ENCODE data around the gene CFHR2. TPM values are rescaled to one million over a fixed set of nuclear protein-coding genes. Genes with fewer than 3 reads are reported as not detected.
"Not testable (repeated sequence)": the region's sequence is repeated elsewhere in the genome, so short reads cannot be mapped to it uniquely, and the experiment has no call there.

The CFHR2 gene
- total RNA-seq: not detected in 2 replicates

DNA sequence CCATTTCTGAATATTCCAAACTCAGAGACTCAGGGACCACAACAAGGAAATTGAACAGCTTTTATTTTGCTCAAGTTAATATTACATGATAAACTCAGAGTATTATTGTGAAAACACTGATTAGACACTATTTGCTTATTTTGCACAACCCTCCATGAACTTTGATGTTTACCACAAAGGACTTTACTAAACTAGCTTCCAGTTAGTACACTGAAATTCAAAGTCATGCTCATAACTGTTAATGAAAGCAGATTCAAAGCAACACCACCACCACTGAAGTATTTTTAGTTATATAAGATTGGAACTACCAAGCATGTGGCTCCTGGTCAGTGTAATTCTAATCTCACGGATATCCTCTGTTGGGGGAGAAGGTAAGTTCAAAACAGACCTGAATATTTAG is at the start of gene CFHR2:
Gene CFHR2, plus strand, starts transcription at position 171 of the 400 bp plus-strand sequence. Its CDS starts 143 bp downstream, at position 314.
- not testable (repeated sequence) for H3K4me3 ChIP-seq (ENCODE audit: low read depth, low read length); DNase-seq (ENCODE audit: low read depth)

DNA sequence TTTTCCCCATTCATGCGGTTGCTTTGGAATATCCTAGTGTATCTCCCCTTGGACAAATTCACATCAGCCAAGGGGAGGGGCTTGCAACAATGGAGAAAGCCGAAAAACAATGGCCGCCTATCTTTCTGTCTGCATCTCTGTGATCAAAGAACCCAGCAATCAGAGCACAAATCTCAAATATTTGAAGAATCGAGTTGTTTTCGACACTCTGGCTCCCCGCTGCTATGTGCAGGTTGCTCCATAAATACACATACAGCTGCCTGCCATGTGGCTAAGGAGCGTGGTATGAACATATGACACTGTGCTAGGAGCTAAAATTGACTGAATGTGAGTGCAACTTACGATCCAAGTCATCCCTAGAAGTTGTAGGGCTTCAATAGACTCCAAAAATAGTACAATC is 47.2 kb upstream of the CFHR2 start:
- no peak for DNase-seq (ENCODE audit: low read depth)

DNA sequence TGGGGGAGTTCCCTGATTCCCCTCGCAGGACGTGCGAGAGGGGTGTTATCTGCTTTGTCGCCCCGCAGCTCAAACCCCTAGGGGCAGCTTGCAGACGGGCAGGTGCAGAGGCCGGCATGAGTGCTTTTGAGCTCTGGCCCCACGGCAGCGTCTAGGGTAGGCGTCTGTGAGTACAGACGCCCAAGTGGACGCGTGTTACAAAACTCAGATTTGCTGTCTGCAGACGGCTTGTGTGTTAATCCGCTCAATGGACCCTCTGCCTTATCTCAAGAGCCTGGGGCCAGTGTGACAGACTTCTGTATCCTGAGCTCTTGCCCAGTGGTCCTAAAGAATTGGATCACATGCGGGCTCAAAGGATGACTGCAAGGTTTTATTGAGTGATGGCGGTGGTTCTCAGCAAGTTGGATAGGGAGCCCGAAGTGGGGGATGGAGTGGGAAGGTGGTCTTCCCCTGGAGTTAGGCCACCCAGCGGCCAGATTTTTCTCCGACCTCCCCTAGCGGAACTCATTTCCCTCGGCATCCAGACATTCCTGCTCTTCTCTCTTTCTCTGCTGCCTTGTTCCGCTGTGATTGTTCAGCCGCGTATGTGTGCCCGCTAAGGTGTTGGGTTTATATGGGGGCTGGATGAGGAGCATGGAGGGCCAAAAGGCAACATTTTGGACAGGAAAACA is 46.2 kb upstream of the CFHR2 start:
- DNase-seq (ENCODE audit: low read depth): no peak
- no peak overlapping the region for H3K4me3 ChIP-seq (ENCODE audit: low read depth, low read length)
- TF ChIP-seq, protein P1, sequence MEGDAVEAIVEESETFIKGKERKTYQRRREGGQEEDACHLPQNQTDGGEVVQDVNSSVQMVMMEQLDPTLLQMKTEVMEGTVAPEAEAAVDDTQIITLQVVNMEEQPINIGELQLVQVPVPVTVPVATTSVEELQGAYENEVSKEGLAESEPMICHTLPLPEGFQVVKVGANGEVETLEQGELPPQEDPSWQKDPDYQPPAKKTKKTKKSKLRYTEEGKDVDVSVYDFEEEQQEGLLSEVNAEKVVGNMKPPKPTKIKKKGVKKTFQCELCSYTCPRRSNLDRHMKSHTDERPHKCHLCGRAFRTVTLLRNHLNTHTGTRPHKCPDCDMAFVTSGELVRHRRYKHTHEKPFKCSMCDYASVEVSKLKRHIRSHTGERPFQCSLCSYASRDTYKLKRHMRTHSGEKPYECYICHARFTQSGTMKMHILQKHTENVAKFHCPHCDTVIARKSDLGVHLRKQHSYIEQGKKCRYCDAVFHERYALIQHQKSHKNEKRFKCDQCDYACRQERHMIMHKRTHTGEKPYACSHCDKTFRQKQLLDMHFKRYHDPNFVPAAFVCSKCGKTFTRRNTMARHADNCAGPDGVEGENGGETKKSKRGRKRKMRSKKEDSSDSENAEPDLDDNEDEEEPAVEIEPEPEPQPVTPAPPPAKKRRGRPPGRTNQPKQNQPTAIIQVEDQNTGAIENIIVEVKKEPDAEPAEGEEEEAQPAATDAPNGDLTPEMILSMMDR (IDR thresholded peaks at IDR 0.05; ENCODE audit: insufficient read depth, low read depth, low read length): no peak

More for the DNA sequence above, 47.2 kb upstream of the CFHR2 start:
- TF ChIP-seq, protein P1 (IDR thresholded peaks at IDR 0.05; ENCODE audit: insufficient read depth, low read depth, low read length): no peak
- no peak overlapping the region for H3K4me3 ChIP-seq (ENCODE audit: low read depth, low read length)

DNA sequence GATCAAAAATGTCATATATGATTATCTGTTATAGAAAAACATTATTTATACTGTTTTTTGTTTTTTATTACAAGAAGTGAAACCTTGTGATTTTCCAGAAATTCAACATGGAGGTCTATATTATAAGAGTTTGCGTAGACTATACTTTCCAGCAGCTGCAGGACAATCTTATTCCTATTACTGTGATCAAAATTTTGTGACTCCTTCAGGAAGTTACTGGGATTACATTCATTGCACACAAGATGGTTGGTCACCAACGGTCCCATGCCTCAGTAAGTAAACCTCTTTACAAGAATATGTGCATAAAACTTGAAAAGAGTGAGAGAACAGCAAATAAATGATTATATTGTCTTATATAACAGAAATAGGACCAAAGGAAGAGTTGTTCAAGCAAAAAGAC is 41.2 kb upstream of the CFHR2 start:
- no peak for DNase-seq (ENCODE audit: low read depth)
- TF ChIP-seq, protein P1 (IDR thresholded peaks at IDR 0.05; ENCODE audit: insufficient read depth, low read depth, low read length): no peak
- no peak overlapping the region for H3K4me3 ChIP-seq (ENCODE audit: low read depth, low read length)

DNA sequence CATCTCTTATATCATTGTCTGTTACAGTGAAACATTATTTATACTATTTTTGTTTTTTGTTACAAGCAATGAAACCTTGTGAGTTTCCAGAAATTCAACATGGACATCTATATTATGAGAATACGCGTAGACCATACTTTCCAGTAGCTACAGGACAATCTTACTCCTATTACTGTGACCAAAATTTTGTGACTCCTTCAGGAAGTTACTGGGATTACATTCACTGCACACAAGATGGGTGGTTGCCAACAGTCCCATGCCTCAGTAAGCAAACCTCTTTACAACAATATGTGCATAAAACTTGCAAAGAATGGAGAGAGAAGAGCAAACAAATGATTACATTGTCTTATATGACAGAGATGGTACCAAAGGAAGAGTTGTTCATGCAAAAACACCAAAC is 33.3 kb upstream of the CFHR2 start:
- TF ChIP-seq, protein P1 (IDR thresholded peaks at IDR 0.05; ENCODE audit: insufficient read depth, low read depth, low read length): no peak
- no peak overlapping the region for H3K4me3 ChIP-seq (ENCODE audit: low read depth, low read length)
- DNase-seq (ENCODE audit: low read depth): no peak

DNA sequence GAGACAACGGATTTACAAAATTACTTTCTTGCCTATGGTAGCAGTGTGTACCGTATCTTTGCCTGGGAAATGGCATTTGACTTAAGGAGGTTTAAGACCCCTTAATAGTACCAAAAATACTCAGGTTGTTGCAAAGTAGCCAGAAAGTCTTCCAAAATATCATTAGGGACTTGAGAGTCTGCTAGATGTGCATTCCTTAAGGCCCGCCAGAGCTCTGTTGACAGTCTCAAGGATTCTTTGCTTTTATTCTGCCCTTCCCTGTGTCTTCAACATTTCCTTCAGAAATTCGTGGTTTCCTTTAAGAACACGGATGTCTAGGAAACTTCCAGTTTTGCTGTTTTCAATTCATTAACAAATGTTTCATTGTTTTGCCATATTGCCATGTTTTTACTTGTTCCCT is 31.3 kb upstream of the CFHR2 start:
- not testable (repeated sequence) for H3K4me3 ChIP-seq (ENCODE audit: low read depth, low read length); DNase-seq (ENCODE audit: low read depth)

DNA sequence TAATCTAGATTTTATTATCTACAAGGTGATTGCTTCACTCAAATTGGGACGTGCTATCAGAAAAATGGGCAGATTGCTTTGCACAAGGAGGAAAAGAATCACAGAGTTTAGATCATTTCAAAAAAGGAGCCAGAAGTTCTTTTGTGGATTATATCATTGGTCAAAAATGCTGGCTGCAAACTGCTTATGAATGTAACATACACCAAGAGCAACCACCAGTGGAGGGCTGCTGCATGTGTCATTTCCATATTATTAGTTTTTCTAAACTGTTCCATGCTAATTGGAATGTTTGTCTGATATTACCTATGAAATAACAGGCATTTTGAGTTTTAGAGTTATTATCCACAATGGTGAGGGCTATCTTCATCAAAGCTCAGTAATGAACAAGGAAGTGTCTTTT is 16.7 kb upstream of the CFHR2 start:
- not testable (repeated sequence) for DNase-seq (ENCODE audit: low read depth); H3K4me3 ChIP-seq (ENCODE audit: low read depth, low read length)

DNA sequence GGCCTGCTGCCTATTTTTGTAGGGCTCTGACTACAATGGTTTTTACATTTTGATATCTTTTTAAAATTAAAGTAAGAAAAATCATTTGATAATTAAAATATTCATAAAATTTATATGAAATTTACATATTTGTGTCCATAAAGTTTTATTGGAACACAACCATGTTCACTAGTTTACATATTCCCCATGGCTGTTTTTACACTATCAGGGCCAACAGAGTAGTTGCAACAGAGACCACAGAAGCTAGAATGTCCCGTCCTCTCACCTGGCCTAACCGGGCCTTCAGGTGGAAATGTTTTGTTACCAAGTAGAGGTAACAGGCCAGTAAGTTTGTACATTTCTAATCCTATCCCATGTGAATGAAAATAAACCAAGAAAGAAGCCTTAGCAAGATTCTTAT is 10.7 kb upstream of the CFHR2 start:
- H3K4me3 ChIP-seq (ENCODE audit: low read depth, low read length); DNase-seq (ENCODE audit: low read depth): not testable (repeated sequence)

DNA sequence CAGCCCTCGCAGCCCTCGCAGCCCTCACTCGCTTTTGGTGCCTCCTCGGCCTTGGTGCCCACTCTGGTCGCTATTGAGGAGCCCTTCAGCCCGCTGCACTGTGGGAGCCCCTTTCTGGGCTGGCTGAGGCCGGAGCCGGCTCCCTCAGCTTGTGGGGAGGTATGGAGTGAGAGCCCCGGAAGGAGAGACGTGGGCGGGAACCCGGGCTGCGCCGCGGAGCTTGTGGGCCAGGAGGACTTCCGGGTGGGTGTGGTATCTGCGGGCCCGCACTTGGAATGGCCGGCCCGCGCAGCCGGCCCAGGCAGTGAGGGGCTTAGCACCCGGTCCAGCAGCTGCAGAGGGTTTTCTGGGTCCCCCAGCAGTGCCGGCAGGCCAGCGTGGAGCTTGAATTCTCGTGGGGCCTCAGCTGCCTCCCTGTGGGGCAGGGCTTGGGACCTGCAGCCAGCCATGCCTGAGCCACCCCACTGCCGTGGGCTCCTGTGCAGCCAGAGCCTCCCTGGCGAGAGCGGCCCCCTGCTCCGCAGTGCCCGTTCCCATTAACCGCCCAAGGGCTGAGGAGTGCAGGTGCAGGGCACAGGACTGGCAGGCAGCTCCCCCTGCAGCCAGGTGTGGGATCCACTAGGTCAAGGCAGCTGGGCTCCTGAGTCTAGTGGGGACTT is 9.9 kb upstream of the CFHR2 start:
- no peak overlapping the region for H3K4me3 ChIP-seq (ENCODE audit: low read depth, low read length)
- DNase-seq (ENCODE audit: low read depth): no peak
- TF ChIP-seq, protein P1 (IDR thresholded peaks at IDR 0.05; ENCODE audit: insufficient read depth, low read depth, low read length): no peak

DNA sequence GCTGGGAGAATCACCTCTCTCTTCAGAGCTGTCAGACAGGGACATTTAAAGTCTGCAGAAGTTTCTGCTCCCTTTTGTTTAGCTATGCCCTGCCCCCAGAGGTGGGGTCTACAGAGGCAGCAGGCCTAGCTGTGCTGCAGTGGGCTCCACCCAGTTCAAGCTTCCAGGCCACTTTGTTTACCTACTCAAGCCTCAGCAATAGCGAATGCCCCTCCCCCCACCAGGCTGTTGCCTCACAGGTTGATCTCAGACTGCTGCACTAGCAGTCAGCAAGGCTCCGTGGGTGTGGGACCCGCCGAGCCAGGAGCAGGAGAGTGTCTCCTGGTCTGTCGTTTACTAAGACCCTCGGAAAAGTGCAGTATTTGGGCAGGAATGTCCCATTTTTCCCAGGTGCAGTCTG is 2.1 kb upstream of the CFHR2 start:
- DNase-seq (ENCODE audit: low read depth); H3K4me3 ChIP-seq (ENCODE audit: low read depth, low read length): not testable (repeated sequence)

Measured in fibroblast of villous mesenchyme (primary cell).